ENCODE results near the gene USH2A.

Gene USH2A

GRCh38 chr1:215631489-215631888, 791.8 kb downstream of the USH2A start:
- no peak for DNase-seq

GRCh38 chr1:215631040-215631439, 792.2 kb downstream of the USH2A start:
- no peak for DNase-seq

GRCh38 chr1:215625949-215626348, 797.3 kb downstream of the USH2A start:
- DNase-seq: no peak

DNA sequence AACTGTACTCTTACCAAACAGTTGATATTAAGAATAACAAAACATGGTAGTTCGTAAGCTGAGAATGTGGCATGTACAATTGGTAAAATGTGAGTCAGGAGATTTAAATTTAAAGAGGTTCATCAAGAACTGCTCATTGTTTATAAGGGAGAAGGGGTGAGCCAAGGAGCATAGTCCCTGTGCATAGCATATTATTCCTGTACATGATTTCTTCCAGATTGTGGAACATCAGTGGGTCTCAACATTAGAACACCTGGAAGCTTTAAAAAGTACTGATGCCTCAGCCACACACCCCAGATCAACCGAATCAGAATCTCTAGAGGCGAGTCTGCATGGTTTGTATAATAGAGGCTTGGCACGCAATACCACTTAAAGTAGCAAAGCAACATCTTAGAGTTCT, 800.1 kb downstream of the USH2A start:
- DNase-seq: no peak

- no peak for DNase-seq
Observed at GRCh38 chr1:215617979-215618378, 805.3 kb downstream of the USH2A start.

GRCh38 chr1:215612391-215612790, 810.9 kb downstream of the USH2A start:
- no peak for DNase-seq

DNA sequence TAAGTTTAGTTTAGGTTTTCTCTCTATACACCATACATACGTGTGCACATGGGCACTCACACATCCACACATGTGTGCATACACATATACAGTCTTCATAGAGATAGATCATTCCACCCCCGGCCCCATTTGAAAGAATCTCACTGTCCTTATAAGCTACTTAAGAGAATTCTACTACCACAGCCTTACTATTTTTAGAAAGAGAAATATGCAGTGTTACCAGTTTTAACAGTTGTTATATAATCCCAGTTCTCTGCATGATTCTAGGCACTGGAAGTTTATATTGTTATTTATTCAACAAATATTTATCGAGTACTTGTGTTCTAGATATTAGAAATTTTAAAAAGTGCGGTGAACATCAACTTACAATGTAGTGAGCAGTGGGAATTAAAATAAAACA, 814.6 kb downstream of the USH2A start:
- DNase-seq: no peak

- DNase-seq: no peak
Observed at GRCh38 chr1:215607412-215607811, 815.8 kb downstream of the USH2A start.

- DNase-seq: no peak
Observed at GRCh38 chr1:215606564-215607168, 816.6 kb downstream of the USH2A start.

- DNase-seq: no peak
Observed at GRCh38 chr1:215606036-215606435, 817.2 kb downstream of the USH2A start.

DNA sequence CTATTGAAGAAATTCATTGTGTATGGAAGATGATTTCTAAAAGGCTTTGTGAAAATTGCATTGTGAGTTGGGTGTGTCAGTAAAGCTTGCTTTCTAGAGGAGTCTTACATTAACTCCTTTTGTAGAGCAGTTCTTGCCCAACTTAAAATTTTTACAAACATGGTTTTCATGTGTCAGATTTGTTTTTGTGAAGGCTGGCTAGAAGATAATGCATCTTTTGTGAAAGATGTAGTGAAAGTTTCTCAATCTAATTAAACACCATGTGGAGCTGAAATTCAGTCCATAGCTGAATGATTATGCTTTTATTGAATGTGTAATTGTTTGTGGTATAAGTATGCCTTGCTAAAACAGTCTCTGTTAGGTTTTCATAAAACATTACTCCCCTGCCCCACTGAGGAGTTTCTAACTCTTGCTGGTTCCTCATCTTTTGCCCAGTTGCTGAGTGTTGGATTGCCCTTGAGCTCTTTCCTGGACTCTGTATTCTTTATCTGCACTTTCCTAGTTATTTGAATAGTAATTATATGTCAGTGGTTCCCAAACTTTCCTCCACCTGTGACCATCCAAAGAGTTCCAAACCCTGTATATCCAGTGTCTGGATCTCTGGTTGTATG, 818.1 kb downstream of the USH2A start:
- DNase-seq: no peak

- no peak for DNase-seq
Observed at GRCh38 chr1:215603319-215603718, 819.9 kb downstream of the USH2A start.

DNA sequence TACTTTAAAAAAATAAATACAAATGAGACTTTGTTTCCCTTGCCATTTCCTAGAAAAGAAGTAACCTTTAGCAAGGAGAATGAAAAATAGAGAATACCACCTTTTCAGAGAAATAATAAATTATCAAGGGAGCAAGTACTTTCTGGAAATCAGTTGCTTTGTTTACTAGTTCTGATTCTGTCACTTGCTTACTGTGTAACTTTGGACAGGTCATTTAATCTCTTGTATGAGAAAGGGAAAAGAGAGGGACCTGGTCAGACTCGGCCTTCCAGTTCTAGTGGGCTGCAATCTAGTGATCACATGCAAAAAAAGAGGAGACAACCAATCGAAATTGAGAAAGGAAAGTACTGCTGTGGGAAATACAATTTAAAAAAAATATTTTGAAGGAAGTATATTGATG, 822.0 kb downstream of the USH2A start:
- no peak for DNase-seq

- DNase-seq: no peak
Observed at GRCh38 chr1:215600867-215601266, 822.4 kb downstream of the USH2A start.

- no peak for DNase-seq
Observed at GRCh38 chr1:215600258-215600792, 822.9 kb downstream of the USH2A start.

DNA sequence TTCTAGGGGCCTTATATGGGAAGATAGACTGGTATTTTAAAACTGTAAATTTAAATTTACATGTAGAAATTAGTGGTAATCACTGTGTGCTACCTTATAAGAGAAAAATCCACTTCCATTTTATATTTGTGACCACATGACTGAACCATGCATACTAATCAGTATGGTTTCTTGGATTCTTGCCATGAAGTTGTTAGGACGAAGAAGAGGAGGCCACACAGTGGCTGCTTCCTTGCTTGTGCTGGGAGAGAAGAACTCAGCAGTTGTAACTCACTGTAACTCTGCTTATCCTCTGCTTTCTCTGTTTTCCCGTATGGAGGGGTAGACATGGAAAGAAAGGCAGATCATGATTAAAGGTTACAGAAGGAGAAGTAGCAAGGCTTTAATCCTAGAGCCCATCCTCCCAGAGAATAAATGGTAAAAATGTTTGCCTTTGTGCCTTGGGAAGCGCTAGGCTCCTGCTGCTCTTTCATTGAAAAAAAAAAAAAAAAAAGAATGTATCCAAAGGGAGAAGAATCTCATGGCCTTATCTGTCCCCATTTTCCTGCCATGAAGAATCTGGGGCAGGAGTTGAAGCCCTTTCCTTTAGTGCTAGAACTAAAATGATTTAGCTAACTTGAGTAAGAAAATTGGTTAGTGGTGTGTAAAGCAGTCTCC, 823.7 kb downstream of the USH2A start:
- DNase-seq: no peak

- DNase-seq: no peak
Observed at GRCh38 chr1:215597961-215598360, 825.3 kb downstream of the USH2A start.

GRCh38 chr1:215595231-215595630, 828.0 kb downstream of the USH2A start:
- DNase-seq: no peak

DNA sequence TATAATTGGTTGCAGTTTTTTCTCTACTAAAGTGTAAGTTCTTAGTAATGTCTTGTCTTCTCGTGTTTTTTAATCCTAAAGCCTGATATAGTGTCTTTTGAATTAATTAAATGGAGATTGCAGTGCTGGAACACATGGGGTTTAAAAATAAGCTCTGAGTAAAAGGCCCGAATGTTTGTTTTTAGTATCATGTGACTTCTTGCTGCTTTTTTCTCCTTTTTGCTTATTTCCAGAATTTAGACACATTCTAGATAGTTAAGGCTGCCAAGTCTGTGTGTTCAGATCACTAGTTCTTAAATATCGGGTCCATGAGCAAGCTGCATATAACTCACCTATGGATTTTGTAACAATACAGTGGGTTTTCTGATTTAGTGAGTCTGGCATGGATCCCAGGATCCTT, 828.6 kb downstream of the USH2A start:
- no peak for DNase-seq

DNA sequence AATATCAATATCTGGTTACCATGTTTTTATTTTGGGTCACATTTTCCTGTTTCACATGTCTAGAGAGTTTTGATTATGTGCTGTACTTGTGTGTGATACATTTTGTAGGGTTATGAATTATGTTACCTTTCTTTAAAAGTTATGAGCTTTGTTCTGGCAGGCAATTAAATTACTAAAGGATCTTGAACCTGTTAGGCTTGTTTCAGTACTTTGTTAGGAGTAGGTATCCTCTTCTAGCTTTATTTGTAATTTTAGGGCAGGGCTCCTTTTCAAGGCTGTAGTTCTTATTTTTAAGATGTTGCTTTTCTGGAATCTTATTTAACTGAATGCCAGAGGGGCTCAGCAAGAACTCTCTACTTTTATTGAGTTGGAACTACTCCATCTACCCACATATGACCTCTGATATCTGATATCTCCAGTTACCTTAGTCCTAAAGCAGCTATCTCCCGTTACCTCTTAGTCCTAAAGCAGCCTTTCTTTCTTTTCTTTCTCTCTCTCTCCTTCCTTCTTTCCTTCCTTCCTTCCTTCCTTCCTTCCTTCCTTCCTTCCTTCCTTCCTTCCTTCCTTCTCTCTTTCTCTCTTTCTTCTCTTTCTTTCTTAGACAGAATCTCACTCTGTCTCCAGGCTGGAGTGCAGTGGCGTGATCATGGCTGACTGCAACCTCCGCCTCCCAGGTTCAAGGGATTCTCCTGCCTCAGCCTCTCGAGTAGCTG, 832.3 kb downstream of the USH2A start:
- no peak for DNase-seq

- no peak for DNase-seq
Observed at GRCh38 chr1:215589650-215590435, 833.4 kb downstream of the USH2A start.

GRCh38 chr1:215584389-215584788, 838.9 kb downstream of the USH2A start:
- no peak for DNase-seq

All from stimulated activated CD4-positive, alpha-beta T cell treated with anti-CD3 and anti-CD28 coated beads, Interleukin-15, amount 100 ng/mL, for 24 hours (primary cell).